ENCODE data around the gene TRABD.

DNA sequence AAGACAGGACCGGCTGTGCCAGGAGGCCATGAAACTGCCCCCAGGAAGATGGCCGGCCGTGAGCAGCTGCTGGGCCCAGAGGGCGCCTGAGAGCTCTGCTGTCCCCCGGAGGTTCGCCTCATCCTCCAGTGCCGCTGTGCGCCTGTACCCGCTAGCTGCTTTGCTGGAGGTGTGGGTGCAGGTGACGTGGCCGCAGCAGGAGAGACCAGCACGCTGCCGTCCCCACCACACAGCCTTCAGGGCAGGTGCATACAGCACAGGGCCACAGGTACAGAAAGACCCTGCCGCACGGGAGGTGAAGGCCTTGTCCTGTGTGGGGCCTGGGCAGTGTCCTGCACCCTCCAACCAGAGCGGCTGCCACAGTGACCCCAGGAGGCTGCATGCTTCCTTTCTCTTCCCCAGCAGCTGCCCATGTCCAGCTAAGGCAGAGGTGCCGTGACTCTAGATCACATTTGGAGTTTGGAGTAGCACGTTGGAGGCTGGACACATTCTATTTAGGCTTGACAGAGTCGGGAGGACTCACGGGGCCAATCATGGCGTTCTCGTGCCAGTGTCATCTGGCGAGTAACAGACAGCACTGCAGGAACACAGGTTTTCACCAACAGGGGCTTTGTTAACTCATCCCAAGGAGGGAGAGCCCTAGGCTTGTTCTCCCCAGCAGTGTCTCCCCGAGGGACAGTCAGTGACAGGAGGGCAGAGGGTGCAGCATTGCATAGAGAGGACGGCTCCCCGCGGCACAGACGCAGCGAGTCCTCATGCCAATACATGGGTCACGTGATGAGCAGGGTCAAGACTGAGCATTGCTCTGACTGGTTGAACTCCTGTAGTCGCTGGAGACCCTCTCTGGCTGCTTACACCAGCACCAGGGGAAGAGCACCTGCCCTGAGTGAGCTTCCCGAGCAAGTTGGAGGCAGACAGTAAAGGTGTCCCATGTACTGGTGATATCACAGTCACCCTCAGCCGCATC is 33.9 kb upstream of the TRABD start:
- no peak for TF ChIP-seq EP300 (IDR thresholded peaks at IDR 0.05; ENCODE audit: borderline replicate concordance in 1 of 2, low read depth in 1 of 2, low read length in 1 of 2)
- no peak for TF ChIP-seq NRF1 (IDR thresholded peaks at IDR 0.05; ENCODE audit: low read depth, low read length)

All from SK-N-SH (cell line).